GM18499 (cell line): ENCODE results near the gene BMPR1B.
"Not testable (repeated sequence)": the region's sequence is repeated elsewhere in the genome, so short reads cannot be mapped to it uniquely, and the experiment has no call there.

ENCODE experiments used
- ATAC-seq: cut with Tn5 transposase; IDR thresholded peaks from one replicate; pipeline ENCODE4 v1.9.1; 2021; ENCODE audit warnings: moderate number of reproducible peaks; ENCODE audit not compliant: insufficient read depth, unreplicated experiment

BMPR1B gene

GRCh38 chr4:95107635-95108034 lies 349.9 kb downstream of the BMPR1B start:
- ATAC-seq, result no peak

DNA sequence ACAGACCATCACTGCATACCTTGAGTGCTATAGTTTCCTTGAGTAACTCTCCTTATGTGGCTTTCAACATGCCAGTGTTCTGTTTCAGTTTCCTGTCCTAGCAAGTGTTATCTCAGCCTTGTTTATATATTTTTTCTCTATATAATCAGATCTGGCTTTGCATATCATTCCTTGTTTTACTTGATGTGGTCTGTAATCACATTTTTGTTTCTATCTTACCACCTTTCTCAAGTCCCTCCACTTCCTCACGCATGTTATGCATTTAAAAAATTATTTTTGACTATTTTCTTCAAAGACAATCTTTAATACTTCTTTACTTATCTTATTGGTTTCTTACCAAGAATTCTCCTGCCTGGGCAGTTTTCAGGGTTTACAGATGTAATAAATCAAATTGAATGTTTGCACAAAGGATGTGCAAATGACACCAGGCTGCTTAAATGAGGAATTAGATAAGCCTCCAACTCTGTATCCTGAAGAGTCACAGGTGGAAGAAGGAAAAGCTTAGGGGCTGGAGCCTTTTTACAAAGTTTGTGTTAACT lies 351.2 kb downstream of the BMPR1B start:
- no peak for ATAC-seq

DNA sequence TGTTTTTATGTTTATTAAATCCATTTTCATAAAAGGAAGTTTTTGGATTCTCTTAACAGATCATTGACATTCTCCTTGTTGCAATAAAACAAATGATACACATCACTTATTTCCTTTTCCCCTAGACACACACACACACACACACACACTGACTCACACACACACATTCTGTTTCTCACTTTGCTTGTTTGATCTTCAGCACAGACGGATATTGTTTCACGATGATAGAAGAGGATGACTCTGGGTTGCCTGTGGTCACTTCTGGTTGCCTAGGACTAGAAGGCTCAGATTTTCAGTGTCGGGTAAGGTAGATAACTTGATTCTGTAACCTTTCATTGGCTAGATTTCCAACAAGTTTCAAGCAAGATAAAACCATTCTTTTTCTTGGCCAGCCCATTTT lies 356.8 kb downstream of the BMPR1B start:
- ATAC-seq, result no peak

- ATAC-seq, result no peak
These were observed 360.7 kb downstream of the BMPR1B start for GRCh38 chr4:95118497-95118896.

DNA sequence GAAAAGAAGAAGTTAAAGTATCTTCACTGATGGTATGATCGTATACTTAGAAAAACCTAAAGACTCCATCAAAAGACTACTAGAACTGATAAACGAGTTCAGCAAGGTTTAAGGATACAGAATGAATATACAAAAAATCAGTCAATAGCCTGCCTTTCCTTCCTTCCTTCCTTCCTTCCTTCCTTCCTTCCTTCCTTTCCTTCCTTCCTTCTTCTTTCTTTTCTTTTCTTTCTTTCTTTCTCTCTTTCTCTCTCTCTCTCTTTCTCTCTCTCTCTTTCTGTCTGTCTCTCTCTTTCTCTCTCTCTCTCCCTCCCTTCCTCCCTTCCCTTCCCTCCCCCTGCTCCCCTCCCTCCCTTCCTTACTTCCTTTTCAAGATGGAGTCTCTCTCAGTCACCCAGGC lies 362.7 kb downstream of the BMPR1B start:
- no peak for ATAC-seq

GRCh38 chr4:95122001-95122400 lies 364.2 kb downstream of the BMPR1B start:
- no peak for ATAC-seq

GRCh38 chr4:95124906-95125504 lies 367.2 kb downstream of the BMPR1B start:
- ATAC-seq, result no peak

DNA sequence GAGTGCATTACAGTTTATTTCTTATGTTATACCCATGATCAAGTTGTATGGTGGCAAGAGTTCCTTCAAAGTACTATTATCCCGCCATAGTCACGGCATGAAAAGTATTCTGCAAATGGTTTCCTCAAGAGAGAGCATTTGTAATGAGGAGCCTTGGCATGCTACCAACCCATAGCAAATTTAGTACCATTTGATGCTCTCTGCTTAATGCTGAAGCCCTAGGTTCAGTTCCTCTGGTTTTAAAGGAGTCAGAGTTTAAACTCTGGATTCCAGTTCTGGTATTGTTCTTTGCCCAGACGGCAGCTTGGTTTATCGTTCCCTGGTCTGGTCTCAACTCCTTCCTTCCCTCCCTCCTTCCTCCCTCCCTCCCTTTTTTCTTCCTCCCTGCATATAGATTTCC lies 371.3 kb downstream of the BMPR1B start:
- no peak for ATAC-seq

- ATAC-seq, result no peak
These were observed 372.1 kb downstream of the BMPR1B start for GRCh38 chr4:95129821-95130311.

DNA sequence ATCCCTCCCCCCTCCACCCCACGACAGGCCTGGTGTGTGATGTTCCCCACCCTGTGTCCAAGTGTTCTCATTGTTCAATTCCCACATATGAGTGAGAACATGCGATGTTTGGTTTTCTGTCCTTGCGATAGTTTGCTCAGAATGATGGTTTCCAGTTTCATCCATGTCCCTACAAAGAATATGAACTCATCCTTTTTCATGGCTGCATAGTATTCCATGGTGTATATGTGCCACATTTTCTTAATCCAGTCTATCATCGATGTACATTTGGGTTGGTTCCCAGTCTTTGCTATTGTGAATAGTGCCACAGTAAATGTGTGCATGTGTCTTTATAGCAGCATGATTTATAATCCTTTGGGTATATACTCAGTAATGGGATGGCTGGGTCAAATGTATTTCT lies 376.3 kb downstream of the BMPR1B start:
- not testable (repeated sequence) for ATAC-seq

DNA sequence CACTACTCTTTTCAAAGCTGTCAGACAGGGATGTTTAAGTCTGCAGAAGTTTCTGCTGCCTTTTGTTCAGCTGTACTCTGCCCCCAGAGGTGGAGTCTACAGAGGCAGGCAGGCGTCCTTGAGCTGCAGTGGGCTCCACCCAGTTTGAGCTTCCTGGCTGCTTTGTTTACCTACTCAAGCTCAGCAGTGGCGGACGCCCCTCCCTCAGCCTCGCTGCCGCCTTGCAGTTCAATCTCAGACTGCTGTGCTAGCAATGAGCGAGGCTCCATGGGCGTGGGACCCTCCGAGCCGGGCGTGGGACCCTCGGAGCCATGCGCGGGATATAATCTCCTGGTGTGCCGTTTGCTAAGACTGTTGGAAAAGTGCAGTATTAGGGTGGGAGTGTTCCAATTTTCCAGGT lies 381.7 kb downstream of the BMPR1B start:
- ATAC-seq, result not testable (repeated sequence)

GRCh38 chr4:95141361-95141760 lies 383.6 kb downstream of the BMPR1B start:
- ATAC-seq, result no peak

DNA sequence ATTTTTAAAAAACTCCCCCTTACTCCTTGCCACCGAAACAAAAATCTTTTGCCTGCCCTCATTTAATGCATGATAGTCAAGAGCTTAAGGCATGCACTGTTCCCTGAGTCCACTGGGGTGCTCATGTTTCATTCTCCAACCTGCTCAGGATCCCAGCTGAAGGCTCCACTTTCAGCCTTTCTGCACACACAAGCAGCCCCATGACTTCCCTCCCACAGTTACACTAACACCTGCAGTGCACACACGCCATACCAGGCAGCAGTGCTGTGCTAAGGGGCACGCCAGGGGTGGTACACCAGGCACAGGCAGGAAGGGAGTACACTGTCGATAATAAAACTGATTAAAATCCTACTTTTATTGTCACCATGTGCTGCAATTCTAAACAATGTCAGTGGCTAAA lies 385.2 kb downstream of the BMPR1B start:
- ATAC-seq, result no peak

GRCh38 chr4:95151255-95151654 lies 393.5 kb downstream of the BMPR1B start:
- ATAC-seq, result no peak

GRCh38 chr4:95153182-95153581 lies 395.4 kb downstream of the BMPR1B start:
- no peak for ATAC-seq

DNA sequence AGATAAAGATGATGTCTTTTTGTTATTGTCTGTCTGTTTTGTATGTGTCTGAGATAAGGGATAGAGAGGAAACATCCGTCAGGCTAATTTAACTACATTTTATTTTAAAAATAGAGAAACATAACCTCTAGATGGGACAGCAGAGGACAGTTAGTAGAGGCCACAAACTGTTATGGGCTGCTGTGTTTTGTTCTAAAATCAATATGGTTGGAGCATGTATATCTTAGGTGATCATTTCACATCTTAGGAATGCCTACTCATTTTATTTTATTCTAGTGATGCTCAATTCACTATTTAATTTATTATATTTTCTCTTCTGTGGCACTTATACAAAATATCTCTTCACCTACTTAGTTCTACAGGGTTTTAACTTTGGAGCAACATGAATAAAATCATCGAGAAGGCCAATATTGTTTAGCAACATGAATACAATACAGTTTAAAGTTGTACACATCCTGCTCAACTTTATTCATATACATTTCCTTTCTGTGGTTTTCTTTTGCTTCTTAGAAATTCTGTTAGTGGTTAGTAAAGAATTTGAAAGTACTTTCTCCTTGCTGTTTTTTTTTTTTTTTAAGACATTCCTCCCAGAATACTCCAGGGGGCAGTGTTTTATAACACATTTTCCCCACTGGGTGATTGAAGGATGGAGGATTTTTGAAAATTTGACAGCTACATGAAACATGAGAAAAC lies 398.1 kb downstream of the BMPR1B start:
- ATAC-seq, result peak; percentile 38

DNA sequence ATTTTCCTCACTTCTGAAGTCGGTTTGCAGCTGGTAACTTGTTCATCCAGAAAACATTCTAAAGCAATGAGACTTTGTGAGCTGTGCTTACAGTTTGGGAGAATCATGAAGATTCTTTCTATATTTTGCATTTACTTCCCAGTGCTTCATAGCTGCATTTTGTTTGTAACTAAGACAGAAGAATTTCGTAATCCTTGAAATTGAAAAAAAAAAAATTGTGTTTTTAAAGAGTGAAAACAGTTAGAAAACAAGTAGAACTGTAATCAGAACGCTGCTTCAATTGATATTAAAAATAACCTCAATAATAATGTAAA lies 398.7 kb downstream of the BMPR1B start:
- no peak for ATAC-seq

DNA sequence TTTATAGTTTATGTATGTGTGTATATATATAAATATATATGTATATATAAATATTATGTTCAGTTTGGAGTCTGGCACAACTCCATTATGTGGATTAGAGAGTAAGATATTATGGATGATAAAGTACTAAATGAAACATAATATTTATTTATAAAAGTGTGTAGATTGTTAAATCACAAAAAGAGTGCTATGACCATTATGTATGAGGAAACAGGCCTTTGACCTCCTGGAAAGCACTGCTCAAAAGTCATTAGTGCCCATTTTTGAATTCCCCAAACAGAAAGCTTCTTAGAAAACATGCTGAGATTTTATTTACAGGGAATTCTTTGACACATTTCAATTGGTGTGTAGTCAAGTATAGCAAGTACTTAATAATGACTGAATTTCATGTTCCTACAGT lies 399.8 kb downstream of the BMPR1B start:
- no peak for ATAC-seq

DNA sequence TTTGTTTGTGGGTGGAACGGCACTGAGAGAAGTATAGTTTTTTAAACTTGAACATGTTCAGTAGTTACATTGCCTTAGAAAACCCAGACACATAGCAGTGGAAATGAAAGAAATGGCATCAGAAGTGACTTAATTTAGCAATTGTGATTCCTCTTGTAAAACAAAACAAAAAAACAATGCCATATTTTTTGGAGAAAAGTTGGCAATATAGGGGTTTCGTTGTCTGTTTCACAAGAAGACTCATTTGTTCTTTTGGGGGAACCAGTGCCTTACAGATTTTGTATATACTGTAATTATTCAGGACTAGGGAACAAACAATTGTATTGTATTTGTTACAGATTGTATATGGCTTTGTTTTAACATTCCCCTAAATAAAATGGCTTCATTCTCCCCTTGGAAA lies 400.3 kb downstream of the BMPR1B start:
- no peak for ATAC-seq

- no peak for ATAC-seq
These were observed 400.9 kb downstream of the BMPR1B start for GRCh38 chr4:95158626-95159025.

DNA sequence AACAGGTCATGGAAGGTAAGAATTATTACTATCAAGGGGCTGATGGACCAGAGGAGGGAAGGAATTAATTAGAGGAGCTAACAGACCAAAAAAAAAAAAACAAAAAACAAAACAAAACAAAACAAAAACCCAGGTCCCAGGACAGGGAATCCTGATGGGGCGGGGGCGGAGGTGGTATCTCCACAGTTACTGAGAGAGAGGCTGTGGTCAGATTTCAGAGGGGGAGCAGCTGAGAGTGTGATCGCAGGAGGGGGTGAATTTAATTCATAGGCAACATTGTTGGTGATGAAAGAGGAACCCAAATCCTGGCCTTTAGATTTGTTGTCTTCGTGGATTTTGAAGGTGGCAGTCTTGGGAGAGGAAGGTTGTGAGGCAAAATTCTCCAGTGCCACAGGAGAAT lies 401.6 kb downstream of the BMPR1B start:
- no peak for ATAC-seq
